ENCODE measurements around the gene NID1.

DNA sequence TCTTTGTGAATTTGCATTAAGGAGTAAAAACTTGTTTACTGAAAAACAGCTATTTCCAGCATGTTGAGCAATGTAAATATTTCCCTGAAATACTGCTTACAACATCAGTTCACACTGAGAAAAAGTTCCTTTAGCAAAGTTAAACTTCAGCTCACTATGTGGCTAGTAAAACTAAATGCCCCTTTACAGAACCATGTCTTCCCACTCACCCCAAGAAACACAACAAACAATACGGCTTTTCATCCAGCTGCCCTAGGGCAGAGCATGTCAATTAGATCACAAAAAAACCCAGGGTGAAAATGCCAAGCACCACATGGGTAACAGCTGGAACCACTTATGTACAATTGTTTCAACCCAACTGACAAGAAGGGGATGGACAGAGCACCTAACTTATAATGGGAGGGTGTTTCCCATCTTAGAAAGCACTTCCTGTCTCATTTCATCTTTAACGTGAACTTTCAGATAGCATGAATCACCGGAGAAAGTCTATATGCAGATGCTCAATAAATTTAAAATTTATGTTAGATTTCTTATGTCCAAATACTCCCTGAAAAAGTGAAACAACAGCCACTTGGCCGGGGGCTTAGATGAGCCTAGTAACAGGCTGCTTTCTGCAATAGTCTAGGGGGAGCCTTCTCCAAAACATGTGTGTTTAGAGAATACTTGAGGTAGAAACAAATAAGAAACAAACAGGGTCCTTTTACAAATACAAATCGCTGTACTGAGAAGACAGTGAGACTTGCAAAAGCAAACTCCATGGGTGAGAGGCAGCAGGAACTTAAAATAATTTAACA lies 6.6 kb downstream of the NID1 start:
- TF ChIP-seq POLR2A (IDR thresholded peaks at IDR 0.05) = no peak
- TF ChIP-seq, protein P1, sequence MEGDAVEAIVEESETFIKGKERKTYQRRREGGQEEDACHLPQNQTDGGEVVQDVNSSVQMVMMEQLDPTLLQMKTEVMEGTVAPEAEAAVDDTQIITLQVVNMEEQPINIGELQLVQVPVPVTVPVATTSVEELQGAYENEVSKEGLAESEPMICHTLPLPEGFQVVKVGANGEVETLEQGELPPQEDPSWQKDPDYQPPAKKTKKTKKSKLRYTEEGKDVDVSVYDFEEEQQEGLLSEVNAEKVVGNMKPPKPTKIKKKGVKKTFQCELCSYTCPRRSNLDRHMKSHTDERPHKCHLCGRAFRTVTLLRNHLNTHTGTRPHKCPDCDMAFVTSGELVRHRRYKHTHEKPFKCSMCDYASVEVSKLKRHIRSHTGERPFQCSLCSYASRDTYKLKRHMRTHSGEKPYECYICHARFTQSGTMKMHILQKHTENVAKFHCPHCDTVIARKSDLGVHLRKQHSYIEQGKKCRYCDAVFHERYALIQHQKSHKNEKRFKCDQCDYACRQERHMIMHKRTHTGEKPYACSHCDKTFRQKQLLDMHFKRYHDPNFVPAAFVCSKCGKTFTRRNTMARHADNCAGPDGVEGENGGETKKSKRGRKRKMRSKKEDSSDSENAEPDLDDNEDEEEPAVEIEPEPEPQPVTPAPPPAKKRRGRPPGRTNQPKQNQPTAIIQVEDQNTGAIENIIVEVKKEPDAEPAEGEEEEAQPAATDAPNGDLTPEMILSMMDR (IDR thresholded peaks at IDR 0.05) = no peak
